Activated naive CD4-positive, alpha-beta T cell treated with anti-CD3 and anti-CD28 coated beads, Interleukin-2, amount 50 U/mL, for 24 hours (primary cell): ENCODE data around the gene YEATS2.

Source experiments
- H3K27ac Mint-ChIP-seq: one replicate; pipeline ENCODE4 v1.8.0; 2021; ENCODE audit warnings: mild to moderate bottlenecking, mixed read lengths
- H3K27me3 Mint-ChIP-seq: one replicate; pipeline ENCODE4 v1.8.0; 2021; ENCODE audit warnings: mixed read lengths
- H3K36me3 Mint-ChIP-seq: one replicate; pipeline ENCODE4 v1.8.0; 2021; ENCODE audit warnings: mixed read lengths
- H3K4me1 Mint-ChIP-seq: one replicate; pipeline ENCODE4 v1.8.0; 2021; ENCODE audit warnings: mixed read lengths
- H3K4me3 Mint-ChIP-seq: one replicate; pipeline ENCODE4 v1.8.0; 2021; ENCODE audit warnings: mild to moderate bottlenecking, mixed read lengths
- H3K9me3 Mint-ChIP-seq: one replicate; pipeline ENCODE4 v1.8.0; 2021; ENCODE audit warnings: mixed read lengths

Gene YEATS2

GRCh38 chr3:183824761-183825455 lies 127.3 kb downstream of the YEATS2 start:
- no peaks in the 10 kb centered on the region for H3K9me3 Mint-ChIP-seq
- peaks cover 3% of the 10 kb centered on the region for H3K36me3 Mint-ChIP-seq
- H3K27ac Mint-ChIP-seq, result peak overlapping the region; percentile 47
- no peaks in the 10 kb centered on the region for H3K27me3 Mint-ChIP-seq
- peak overlapping the region; percentile 87 for H3K4me3 Mint-ChIP-seq
- H3K4me1 Mint-ChIP-seq, result peaks cover 12% of the 10 kb centered on the region

DNA sequence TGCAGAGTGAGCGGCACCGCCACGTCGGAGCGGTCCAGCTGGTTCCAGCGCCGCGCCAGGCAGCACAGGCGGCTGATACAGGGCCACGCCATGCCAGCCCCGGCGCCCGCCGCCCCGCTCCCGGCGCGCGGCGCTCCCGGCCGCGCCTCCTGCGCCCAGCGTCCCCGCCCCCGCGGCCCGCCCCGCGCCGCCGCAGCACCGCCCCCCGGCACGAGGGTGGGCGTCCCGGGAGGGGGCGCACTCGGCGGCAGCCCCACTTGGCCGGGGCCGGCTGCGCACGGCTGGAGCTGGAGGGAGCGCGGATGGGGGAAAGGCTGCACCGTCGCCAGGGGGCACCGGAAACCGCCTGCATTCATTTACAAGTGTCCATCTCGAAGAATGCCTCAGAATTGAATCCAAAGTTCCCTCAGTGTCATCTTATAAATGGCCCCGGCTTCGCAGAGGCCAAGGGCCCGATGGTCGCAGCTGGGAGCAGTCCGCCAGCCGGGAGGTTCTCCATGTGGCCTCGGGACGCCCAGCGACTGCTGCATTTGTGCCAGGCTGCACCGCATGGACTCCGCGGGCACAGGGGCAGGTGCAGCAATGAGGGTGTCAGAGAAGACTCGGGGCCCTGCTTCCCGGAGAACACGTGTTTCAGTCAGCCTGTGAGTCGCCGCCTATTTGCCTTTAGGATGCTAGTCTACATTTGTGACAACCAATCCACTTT lies 128.0 kb downstream of the YEATS2 start, which contains the start of gene MAP6D1:
Gene MAP6D1, minus strand, starts transcription at position 122 of the 706 bp plus-strand sequence. Its CDS starts 30 bp downstream, at position 92.
- no peaks in the 10 kb centered on the region for H3K27me3 Mint-ChIP-seq

DNA sequence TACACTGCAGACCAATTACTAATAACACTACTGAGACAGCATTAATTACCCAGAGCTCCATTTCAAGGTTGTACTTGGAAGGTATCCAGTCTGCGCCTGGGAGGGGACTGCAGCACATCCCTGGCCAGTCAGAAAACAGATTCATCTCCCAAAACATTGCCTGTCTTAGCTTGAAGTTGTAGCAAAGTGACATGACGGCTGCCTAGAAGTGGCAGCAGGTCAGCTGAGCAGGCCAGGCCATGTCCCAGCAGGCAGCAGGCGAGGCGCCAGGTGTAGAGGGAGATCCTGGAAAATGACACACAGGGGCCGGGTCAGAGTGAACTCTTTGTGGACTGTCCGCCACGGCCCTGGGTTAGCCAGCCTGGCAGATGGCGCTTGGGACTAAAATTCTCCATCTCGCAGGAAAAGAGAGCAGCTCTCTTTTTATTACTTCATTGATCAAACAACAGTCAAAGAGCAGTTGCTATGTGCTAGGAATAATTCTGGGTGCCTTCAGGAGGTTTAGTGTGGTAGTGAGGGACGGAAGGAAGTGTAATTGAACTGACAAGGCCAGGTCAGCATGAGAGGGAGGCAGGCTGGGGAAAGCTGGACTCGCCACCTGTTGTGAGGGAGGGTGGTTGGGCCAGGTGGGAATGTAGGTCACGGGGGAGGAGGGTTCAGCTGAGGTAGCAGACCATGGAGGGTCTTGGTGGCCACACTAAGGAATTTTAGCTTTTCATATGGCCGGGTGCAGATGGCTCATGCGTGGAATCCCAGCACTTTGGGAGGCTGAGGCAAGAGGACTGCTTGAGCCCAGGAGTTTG lies 129.1 kb downstream of the YEATS2 start:
- Mint-ChIP-seq H3K9me3 (no peaks in the 10 kb centered on the region), H3K4me3 (peak overlapping the region; percentile 81), H3K27me3 (no peaks in the 10 kb centered on the region), H3K36me3 (peaks cover 3% of the 10 kb centered on the region), H3K4me1 (peaks cover 12% of the 10 kb centered on the region), H3K27ac (no peak overlapping the region)

More for the DNA sequence above, 128.0 kb downstream of the YEATS2 start, which contains the start of gene MAP6D1:
- Mint-ChIP-seq H3K9me3 (no peaks in the 10 kb centered on the region), H3K4me3 (peak within 1 kb of the TSS; percentile 87), H3K27ac (peak within 1 kb of the TSS; percentile 55), H3K4me1 (peaks cover 12% of the 10 kb centered on the region), H3K36me3 (peaks cover 3% of the 10 kb centered on the region)

GRCh38 chr3:183827809-183828537 lies 130.4 kb downstream of the YEATS2 start:
- Mint-ChIP-seq H3K9me3 (no peaks in the 10 kb centered on the region), H3K4me3 (no peak overlapping the region), H3K4me1 (peaks cover 8% of the 10 kb centered on the region), H3K27me3 (no peaks in the 10 kb centered on the region), H3K27ac (peak overlapping the region; percentile 59), H3K36me3 (peaks cover 5% of the 10 kb centered on the region)

GRCh38 chr3:183828538-183828870 lies 130.9 kb downstream of the YEATS2 start:
- Mint-ChIP-seq H3K4me1 (peaks cover 8% of the 10 kb centered on the region), H3K9me3 (no peaks in the 10 kb centered on the region), H3K36me3 (peaks cover 5% of the 10 kb centered on the region), H3K27ac (no peak overlapping the region), H3K27me3 (no peaks in the 10 kb centered on the region), H3K4me3 (no peak overlapping the region)

- no peaks in the 10 kb centered on the region for H3K27me3 Mint-ChIP-seq
- H3K36me3 Mint-ChIP-seq, result peaks cover 8% of the 10 kb centered on the region
- H3K9me3 Mint-ChIP-seq, result no peaks in the 10 kb centered on the region
- H3K4me1 Mint-ChIP-seq, result peaks cover 1% of the 10 kb centered on the region
- no peak overlapping the region for H3K27ac Mint-ChIP-seq
- H3K4me3 Mint-ChIP-seq, result no peak overlapping the region
These were observed 131.9 kb downstream of the YEATS2 start for GRCh38 chr3:183829466-183829865.

GRCh38 chr3:183830187-183830586 lies 132.6 kb downstream of the YEATS2 start:
- Mint-ChIP-seq H3K27me3 (no peaks in the 10 kb centered on the region), H3K36me3 (peaks cover 8% of the 10 kb centered on the region), H3K4me1 (no peaks in the 10 kb centered on the region), H3K4me3 (no peak overlapping the region), H3K27ac (peak overlapping the region; percentile 19), H3K9me3 (no peaks in the 10 kb centered on the region)

- Mint-ChIP-seq H3K4me3 (no peak overlapping the region), H3K9me3 (no peaks in the 10 kb centered on the region), H3K4me1 (no peaks in the 10 kb centered on the region), H3K27me3 (no peaks in the 10 kb centered on the region), H3K36me3 (peaks cover 10% of the 10 kb centered on the region), H3K27ac (no peak overlapping the region)
These were observed 135.9 kb downstream of the YEATS2 start for GRCh38 chr3:183833516-183833915.

- H3K9me3 Mint-ChIP-seq, result no peaks in the 10 kb centered on the region
- H3K27me3 Mint-ChIP-seq, result no peaks in the 10 kb centered on the region
- H3K36me3 Mint-ChIP-seq, result peaks cover 15% of the 10 kb centered on the region
- H3K27ac Mint-ChIP-seq, result no peak overlapping the region
- H3K4me1 Mint-ChIP-seq, result no peaks in the 10 kb centered on the region
- no peak overlapping the region for H3K4me3 Mint-ChIP-seq
These were observed 139.8 kb downstream of the YEATS2 start for GRCh38 chr3:183837390-183837789.

- Mint-ChIP-seq H3K27me3 (no peaks in the 10 kb centered on the region), H3K27ac (no peak overlapping the region), H3K36me3 (peaks cover 15% of the 10 kb centered on the region), H3K4me1 (no peaks in the 10 kb centered on the region), H3K4me3 (no peak overlapping the region), H3K9me3 (no peaks in the 10 kb centered on the region)
These were observed 140.3 kb downstream of the YEATS2 start for GRCh38 chr3:183837894-183838293.

- no peak overlapping the region for H3K27ac Mint-ChIP-seq
- no peaks in the 10 kb centered on the region for H3K27me3 Mint-ChIP-seq
- H3K9me3 Mint-ChIP-seq, result no peaks in the 10 kb centered on the region
- H3K4me1 Mint-ChIP-seq, result peaks cover 5% of the 10 kb centered on the region
- no peak overlapping the region for H3K4me3 Mint-ChIP-seq
- H3K36me3 Mint-ChIP-seq, result peaks cover 12% of the 10 kb centered on the region
These were observed 142.2 kb downstream of the YEATS2 start for GRCh38 chr3:183839751-183840150.

DNA sequence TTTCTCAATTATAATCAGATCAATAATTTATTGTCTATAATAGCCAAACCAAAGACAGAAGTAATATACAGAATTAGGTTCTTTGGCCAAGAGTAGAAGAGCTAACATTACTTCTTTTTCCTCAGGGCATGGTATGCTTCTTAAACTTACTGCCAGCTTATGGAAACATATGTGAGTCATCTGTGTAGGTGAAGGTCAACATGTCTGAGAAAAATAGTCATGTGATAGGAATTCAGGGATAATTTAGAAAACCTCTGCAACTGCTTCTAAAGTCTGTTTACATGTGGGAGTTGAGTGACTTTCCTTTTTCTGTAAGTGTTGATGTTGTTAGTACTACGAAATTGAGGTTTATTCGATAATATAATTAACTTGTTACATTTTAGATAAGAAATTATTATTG lies 147.0 kb downstream of the YEATS2 start:
- Mint-ChIP-seq H3K36me3 (peaks cover 18% of the 10 kb centered on the region), H3K9me3 (no peaks in the 10 kb centered on the region), H3K27ac (peak overlapping the region; percentile 69), H3K4me3 (no peak overlapping the region), H3K27me3 (no peaks in the 10 kb centered on the region), H3K4me1 (peaks cover 22% of the 10 kb centered on the region)

DNA sequence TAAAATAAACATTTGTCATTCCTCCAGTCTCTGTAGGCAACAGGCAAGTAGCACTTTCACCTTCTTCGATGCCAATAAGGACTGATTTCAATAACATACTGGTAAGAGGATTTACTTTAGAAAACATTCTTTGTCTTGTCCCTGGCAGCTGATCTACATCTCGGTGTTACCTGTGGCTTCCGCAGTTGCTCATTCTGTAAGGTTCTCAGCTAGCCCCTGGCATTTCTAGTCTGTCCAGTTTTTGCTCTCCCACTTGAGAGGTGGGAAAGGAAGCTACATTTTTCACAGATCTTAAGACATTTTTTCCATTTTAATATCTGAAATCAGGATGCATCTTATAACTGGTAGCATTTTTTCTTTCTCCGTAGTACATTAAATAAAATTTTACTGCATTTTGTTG lies 147.5 kb downstream of the YEATS2 start:
- Mint-ChIP-seq H3K27ac (no peak overlapping the region), H3K27me3 (no peaks in the 10 kb centered on the region), H3K36me3 (peaks cover 16% of the 10 kb centered on the region), H3K4me1 (peaks cover 22% of the 10 kb centered on the region), H3K9me3 (no peaks in the 10 kb centered on the region), H3K4me3 (no peak overlapping the region)

DNA sequence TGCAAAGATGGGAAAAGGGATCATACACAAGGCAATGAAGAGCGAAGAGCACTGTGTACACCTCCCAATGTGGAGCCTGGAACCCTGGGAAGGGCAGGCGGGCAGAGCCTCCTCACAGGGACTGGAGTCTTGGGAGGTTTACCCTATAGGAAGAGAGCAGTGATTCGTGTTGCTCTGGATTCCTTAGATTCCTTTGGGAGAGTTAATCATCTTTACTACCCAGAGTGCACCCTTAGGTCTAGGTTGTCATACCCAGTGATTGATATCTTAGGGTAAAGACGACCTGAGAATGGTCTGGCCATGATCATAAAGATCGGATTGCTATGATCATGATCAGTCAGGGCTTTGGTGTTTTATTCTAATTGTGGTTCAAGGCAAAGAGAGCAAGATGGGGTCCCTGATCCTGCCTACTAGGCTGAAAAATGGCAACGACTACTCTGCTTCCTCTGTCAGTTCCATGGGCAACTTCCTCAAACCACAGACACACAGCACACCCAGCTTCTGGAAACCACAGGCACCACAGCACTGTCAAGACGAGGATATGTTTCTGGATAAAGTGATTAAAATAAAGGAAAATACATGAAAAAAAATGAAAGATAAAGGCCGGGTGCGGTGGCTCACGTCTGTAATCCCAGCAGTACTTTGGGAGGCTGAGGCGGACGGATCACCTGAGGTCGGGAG lies 148.2 kb downstream of the YEATS2 start:
- peaks cover 22% of the 10 kb centered on the region for H3K4me1 Mint-ChIP-seq
- no peaks in the 10 kb centered on the region for H3K27me3 Mint-ChIP-seq
- H3K27ac Mint-ChIP-seq, result no peak overlapping the region
- H3K4me3 Mint-ChIP-seq, result no peak overlapping the region
- H3K9me3 Mint-ChIP-seq, result no peaks in the 10 kb centered on the region
- H3K36me3 Mint-ChIP-seq, result peaks cover 21% of the 10 kb centered on the region
